Subcutaneous abdominal adipose tissue (tissue), 5 donors: ENCODE results near the gene MAGEA11.
"Not testable (repeated sequence)": the region's sequence is repeated elsewhere in the genome, so short reads cannot be mapped to it uniquely, and the experiment has no call there.

Source experiments
- H3K27ac ChIP-seq: one replicate; pipeline ENCODE4 v1.7.0; 2013; ENCODE audit warnings: low read depth, mild to moderate bottlenecking, inconsistent platforms, low read length, moderate library complexity
- H3K27me3 ChIP-seq, 5 donors: one replicate each; pipeline ENCODE4 v1.7.0; 2013; ENCODE audit warnings: low read length in 5 of 5, inconsistent platforms in 1 of 5; ENCODE audit not compliant: control insufficient read depth in 5 of 5, insufficient read depth in 4 of 5
- H3K36me3 ChIP-seq, 5 donors: one replicate each; pipeline ENCODE4 v1.7.0; 2013; ENCODE audit warnings: low read length in 5 of 5; ENCODE audit not compliant: control insufficient read depth in 5 of 5, insufficient read depth in 5 of 5
- H3K4me1 ChIP-seq, 5 donors: one replicate each; pipeline ENCODE4 v1.7.0; 2013; ENCODE audit warnings: low read length in 5 of 5, mild to moderate bottlenecking in 3 of 5, moderate library complexity in 1 of 5; ENCODE audit not compliant: control insufficient read depth in 5 of 5, insufficient read depth in 5 of 5
- H3K4me3 ChIP-seq, 5 donors: one replicate each; pipeline ENCODE4 v1.7.0; 2013; ENCODE audit warnings: low read length in 5 of 5, low read depth in 1 of 5
- H3K9ac ChIP-seq, 5 donors: one replicate each; pipeline ENCODE4 v1.7.0; 2013; ENCODE audit warnings: low read length in 5 of 5, mild to moderate bottlenecking in 4 of 5, moderate library complexity in 3 of 5
- H3K9me3 ChIP-seq, 5 donors: one replicate each; pipeline ENCODE4 v1.7.0; 2013; ENCODE audit warnings: low read length in 5 of 5; ENCODE audit not compliant: control insufficient read depth in 5 of 5
- donor health status: healthy.
- donor health status: healthy.
- donor health status: healthy.
- donor health status: healthy.
- donor health status: healthy.

Gene MAGEA11

DNA sequence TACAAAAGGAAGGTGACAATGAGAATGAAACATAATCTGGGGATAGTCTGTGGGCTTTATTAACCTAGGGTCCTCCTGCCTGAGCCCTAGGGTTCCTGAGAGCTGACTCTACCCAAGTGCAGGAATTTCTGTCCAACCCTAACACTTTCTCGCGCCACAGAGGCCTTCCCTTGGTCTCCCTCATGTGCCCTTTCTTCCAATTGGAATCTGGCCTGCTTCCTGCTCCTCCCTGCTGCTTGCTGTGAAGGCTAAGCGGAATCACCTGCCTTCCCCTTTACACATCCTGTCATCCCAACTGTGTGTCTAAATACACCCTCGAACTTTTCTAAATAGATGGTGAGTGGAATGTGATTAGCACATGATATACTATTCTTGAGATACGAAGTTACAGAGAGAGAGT is 5.9 kb downstream of the MAGEA11 start:
- H3K9me3 ChIP-seq, result no peaks in the 10 kb centered on the region
- H3K36me3 ChIP-seq, result no peaks in the 10 kb centered on the region
- peaks cover 0 to 8% (median 0%) of the 10 kb centered on the region in 5 donors for H3K27me3 ChIP-seq
- H3K4me3 ChIP-seq, result no peak overlapping the region
- no peak overlapping the region for H3K27ac ChIP-seq
- no peak overlapping the region for H3K9ac ChIP-seq
- peaks cover 0 to 5% (median 0%) of the 10 kb centered on the region in 5 donors for H3K4me1 ChIP-seq

DNA sequence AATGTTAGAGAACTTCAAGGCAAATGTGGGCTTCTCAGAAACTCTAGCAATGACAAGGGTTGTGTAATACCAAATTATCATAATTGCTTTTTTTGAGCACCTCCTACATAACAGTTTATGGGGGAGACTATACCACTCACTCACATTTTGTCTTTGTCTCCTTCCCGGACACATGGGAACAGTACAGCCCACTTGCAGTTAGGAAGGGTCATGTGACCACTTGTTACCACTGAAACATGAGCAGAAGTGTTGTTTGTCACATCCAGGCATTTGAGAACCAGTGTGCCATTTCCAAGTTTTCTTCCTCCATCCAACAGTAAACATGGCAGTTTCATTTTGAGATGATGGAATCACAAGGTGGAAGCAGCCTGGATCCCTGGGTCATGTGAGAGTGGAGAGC is 6.9 kb downstream of the MAGEA11 start:
- Histone ChIP-seq H3K27me3 (peaks cover 0 to 8% (median 0%) of the 10 kb centered on the region in 5 donors), H3K4me3 (no peak overlapping the region), H3K9ac (no peak overlapping the region), H3K27ac (no peak overlapping the region), H3K36me3 (no peaks in the 10 kb centered on the region), H3K9me3 (no peaks in the 10 kb centered on the region), H3K4me1 (peaks cover 0 to 5% (median 0%) of the 10 kb centered on the region in 5 donors)

- H3K4me1 ChIP-seq, result peaks cover 0 to 5% (median 0%) of the 10 kb centered on the region in 5 donors
- no peaks in the 10 kb centered on the region for H3K9me3 ChIP-seq
- no peak overlapping the region for H3K27ac ChIP-seq
- H3K27me3 ChIP-seq, result peaks cover 0 to 8% (median 0%) of the 10 kb centered on the region in 5 donors
- H3K4me3 ChIP-seq, result no peak overlapping the region
- no peaks in the 10 kb centered on the region for H3K36me3 ChIP-seq
- H3K9ac ChIP-seq, result no peak overlapping the region
These were observed 8.3 kb downstream of the MAGEA11 start for GRCh38 chrX:149720021-149720689.

- H3K4me1 ChIP-seq, H3K27me3 ChIP-seq, H3K27ac ChIP-seq: not testable (repeated sequence)
These were observed 9.4 kb downstream of the MAGEA11 start for GRCh38 chrX:149721241-149721640.

DNA sequence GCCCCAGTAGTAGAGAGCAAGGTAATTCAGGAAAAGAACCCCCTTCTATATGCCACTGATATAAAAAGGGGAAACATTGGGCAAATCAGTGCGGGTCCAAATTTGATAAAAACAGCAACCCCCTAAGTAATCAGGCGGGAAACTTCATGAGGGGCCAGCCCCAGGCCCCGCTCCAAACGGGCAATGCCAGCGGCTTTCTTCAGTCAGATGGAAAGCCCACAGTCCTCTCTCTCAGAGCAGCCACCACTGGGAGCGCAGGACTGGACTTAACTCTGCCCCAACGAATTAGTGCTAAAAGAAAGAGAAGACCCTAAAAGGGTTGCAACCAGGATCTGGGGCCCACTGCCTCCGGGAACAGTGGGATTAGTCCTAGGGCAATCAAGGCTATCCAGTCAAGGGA is 9.9 kb downstream of the MAGEA11 start:
- no peak overlapping the region for H3K4me3 ChIP-seq
- peaks cover 0 to 5% (median 0%) of the 10 kb centered on the region in 5 donors for H3K4me1 ChIP-seq
- H3K9ac ChIP-seq, result no peak overlapping the region
- H3K27me3 ChIP-seq, result peaks cover 0 to 8% (median 0%) of the 10 kb centered on the region in 5 donors
- H3K36me3 ChIP-seq, result no peaks in the 10 kb centered on the region
- H3K9me3 ChIP-seq, result no peaks in the 10 kb centered on the region
- no peak overlapping the region for H3K27ac ChIP-seq

More at GRCh38 chrX:149721241-149721640, 9.4 kb downstream of the MAGEA11 start:
- H3K4me3 ChIP-seq, H3K36me3 ChIP-seq, H3K9ac ChIP-seq, H3K9me3 ChIP-seq: not testable (repeated sequence)

- H3K36me3 ChIP-seq, H3K4me1 ChIP-seq: not testable (repeated sequence)
These were observed 11.8 kb downstream of the MAGEA11 start for GRCh38 chrX:149723583-149724118.

GRCh38 chrX:149727308-149727707 is 15.4 kb downstream of the MAGEA11 start:
- H3K9ac ChIP-seq, H3K4me1 ChIP-seq, H3K27ac ChIP-seq, H3K4me3 ChIP-seq, H3K36me3 ChIP-seq, H3K27me3 ChIP-seq, H3K9me3 ChIP-seq: not testable (repeated sequence)

More at GRCh38 chrX:149723583-149724118, 11.8 kb downstream of the MAGEA11 start:
- not testable (repeated sequence) for H3K9ac ChIP-seq, H3K27ac ChIP-seq, H3K4me3 ChIP-seq, H3K9me3 ChIP-seq, H3K27me3 ChIP-seq

- H3K4me1 ChIP-seq, H3K27me3 ChIP-seq, H3K4me3 ChIP-seq, H3K27ac ChIP-seq, H3K9ac ChIP-seq, H3K36me3 ChIP-seq, H3K9me3 ChIP-seq: not testable (repeated sequence)
These were observed 30.4 kb downstream of the MAGEA11 start for GRCh38 chrX:149742269-149742668.

DNA sequence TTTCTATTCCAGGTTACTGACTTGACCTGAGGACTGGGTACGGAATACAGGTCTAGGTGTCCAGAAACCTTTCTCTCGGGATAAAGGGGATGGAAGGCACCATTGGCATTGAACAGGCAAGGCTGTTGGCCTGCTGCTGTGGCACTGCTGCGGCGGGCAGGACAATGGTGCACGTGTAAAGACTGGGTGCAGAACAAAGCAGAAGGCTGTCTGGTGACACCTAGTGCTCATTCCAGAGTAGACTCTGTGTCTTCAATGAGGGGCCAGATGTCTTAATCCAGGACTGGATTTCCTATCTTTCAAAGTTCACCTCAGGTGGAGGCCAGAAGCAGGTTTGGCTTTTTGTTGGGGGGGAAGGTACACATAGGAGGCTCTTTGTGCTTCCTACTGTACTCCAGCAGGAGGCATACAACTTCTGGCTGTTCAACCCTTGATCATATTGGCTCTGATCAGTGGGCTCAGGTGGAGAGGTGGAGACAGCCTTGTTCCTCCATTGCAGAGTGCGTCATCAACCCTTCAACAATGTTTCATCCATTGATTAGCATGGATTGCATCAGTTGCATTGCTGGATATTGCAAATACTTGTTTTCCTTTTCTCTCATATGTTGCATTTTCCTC is 34.6 kb downstream of the MAGEA11 start:
- not testable (repeated sequence) for H3K4me3 ChIP-seq, H3K27ac ChIP-seq, H3K4me1 ChIP-seq, H3K27me3 ChIP-seq, H3K36me3 ChIP-seq, H3K9me3 ChIP-seq, H3K9ac ChIP-seq

GRCh38 chrX:149757206-149758067 is 45.6 kb downstream of the MAGEA11 start:
- no peaks in the 10 kb centered on the region for H3K36me3 ChIP-seq
- peaks cover 0 to 2% (median 0%) of the 10 kb centered on the region in 5 donors for H3K9me3 ChIP-seq
- H3K27me3 ChIP-seq, result peaks cover 0 to 16% (median 3%) of the 10 kb centered on the region in 5 donors
- H3K27ac ChIP-seq, result no peak overlapping the region
- no peak overlapping the region for H3K9ac ChIP-seq
- no peak overlapping the region for H3K4me3 ChIP-seq
- H3K4me1 ChIP-seq, result no peaks in the 10 kb centered on the region
